Right lobe of liver (tissue), 6 donors: Measurements from ENCODE around the gene NRL. TPM values are rescaled to one million over a fixed set of nuclear protein-coding genes. Genes with fewer than 3 reads are reported as not detected.
A peak's percentile ranks its signal among the peaks of the same experiment; 100 is the strongest.

ENCODE experiments used
- ATAC-seq, 4 donors: fragments of 200-7000 bp; cut with Tn5 transposase; one replicate each; pipeline ENCODE4 v1.9.1; 2020; ENCODE audit warnings: mild to moderate bottlenecking in 4 of 4, moderate library complexity in 4 of 4
- DNase-seq, 3 donors: peaks; one replicate each; pipeline ENCODE4 v3.0.0-alpha.2; 2020
- H3K27ac ChIP-seq, 3 donors: fragments of 200-600 bp; one replicate each; pipeline ENCODE4 v1.8.0; 2022
- H3K27me3 ChIP-seq, 2 donors: fragments of 200-600 bp; one replicate each; pipeline ENCODE4 v1.8.0; 2022
- H3K36me3 ChIP-seq, 4 donors: fragments of 200-600 bp; sonication (generic) in 1 of 4; one replicate each; pipeline versions ENCODE4 v1.5.1 to v1.8.0; 2017 to 2022; ENCODE audit warnings: control low read depth in 1 of 4
- H3K4me1 ChIP-seq, 4 donors: fragments of 200-600 bp; sonication (generic) in 1 of 4; one replicate each; pipeline versions ENCODE4 v1.5.1 to v1.8.0; 2017 to 2022; ENCODE audit warnings: control low read depth in 1 of 4
- H3K4me3 ChIP-seq, 3 donors: fragments of 200-600 bp; one replicate each; pipeline ENCODE4 v1.8.0; 2022
- H3K9me3 ChIP-seq, 4 donors: fragments of 200-600 bp; sonication (generic) in 1 of 4; one replicate each; pipeline versions ENCODE4 v1.5.1 to v1.8.0; 2017 to 2022; ENCODE audit warnings: control low read depth in 1 of 4
- POLR2A ChIP-seq: fragments of 450-650 bp; IDR thresholded peaks from one replicate; pipeline ENCODE4 v1.6.1; 2017; ENCODE audit warnings: antibody characterized with exemption, mild to moderate bottlenecking
- WGBS: methylation state at CpG from one replicate; pipeline ENCODE4 v1.1.6; 2018; ENCODE audit warnings: low coverage, low lambda C conversion rate; ENCODE audit not compliant: insufficient coverage; ENCODE audit errors: missing lambda C conversion rate; 5-methylcytosine and 5-hydroxymethylcytosine counted together
- intact Hi-C, 2 donors: fragments of 100-400 bp; cut with DNase I; formaldehyde crosslinking; loops; one replicate each; pipeline versions ENCODE4 v1.11.2 to v1.14.1; 2022
- total RNA-seq, 6 experiments: library from RNA; depleted of rRNA in 2 of 6; stranded (reverse); fragments of >200 nt in 2 of 6; fragmentation: NEBNext Ultra II Directional in 3 of 6; extraction: Animal tissue kit (Norgen Biotek cat#: 25700) in 3 of 6; gene quantifications; one replicate each; pipeline versions ENCODE4 v1.1.0 to v1.2.4, GENCODE V29; 2016 to 2023
- TF ChIP-seq, protein P1 (sequence below), 4 donors: fragments of 200-600 bp in 3 of 4; fragments of 450-650 bp in 1 of 4; IDR thresholded peaks; one replicate each; pipeline versions ENCODE4 v1.5.1 to v1.8.0; 2016 to 2022; ENCODE audit warnings: antibody characterized with exemption in 4 of 4, mild to moderate bottlenecking in 2 of 4
- donor health status: DM: no; HTN: yes; CAD: no.
- donor health status: DM: no; HTN: no; CAD: no.
- donor health status: DM: no; HTN: no; CAD: no.
- donor health status: DM: no; HTN: yes; CAD: no.
- donor health status: DM: no; HTN: yes; CAD: no.

The NRL gene
- total RNA-seq, 6 experiments from 2014 or later, result 1.4 to 2.9 (median 2.1) TPM

- TF ChIP-seq POLR2A, result no peak
- TF ChIP-seq, protein P1, sequence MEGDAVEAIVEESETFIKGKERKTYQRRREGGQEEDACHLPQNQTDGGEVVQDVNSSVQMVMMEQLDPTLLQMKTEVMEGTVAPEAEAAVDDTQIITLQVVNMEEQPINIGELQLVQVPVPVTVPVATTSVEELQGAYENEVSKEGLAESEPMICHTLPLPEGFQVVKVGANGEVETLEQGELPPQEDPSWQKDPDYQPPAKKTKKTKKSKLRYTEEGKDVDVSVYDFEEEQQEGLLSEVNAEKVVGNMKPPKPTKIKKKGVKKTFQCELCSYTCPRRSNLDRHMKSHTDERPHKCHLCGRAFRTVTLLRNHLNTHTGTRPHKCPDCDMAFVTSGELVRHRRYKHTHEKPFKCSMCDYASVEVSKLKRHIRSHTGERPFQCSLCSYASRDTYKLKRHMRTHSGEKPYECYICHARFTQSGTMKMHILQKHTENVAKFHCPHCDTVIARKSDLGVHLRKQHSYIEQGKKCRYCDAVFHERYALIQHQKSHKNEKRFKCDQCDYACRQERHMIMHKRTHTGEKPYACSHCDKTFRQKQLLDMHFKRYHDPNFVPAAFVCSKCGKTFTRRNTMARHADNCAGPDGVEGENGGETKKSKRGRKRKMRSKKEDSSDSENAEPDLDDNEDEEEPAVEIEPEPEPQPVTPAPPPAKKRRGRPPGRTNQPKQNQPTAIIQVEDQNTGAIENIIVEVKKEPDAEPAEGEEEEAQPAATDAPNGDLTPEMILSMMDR (IDR thresholded peaks at IDR 0.05), result no peak
- no peak overlapping the region for H3K27ac ChIP-seq
- intact Hi-C loops, result loop anchor here (5.0 kb wide), 1 partner anchor 36 kb away; the partner anchor contains the start of gene PCK2 (in 2 of the 2)
- H3K4me3 ChIP-seq, result no peak overlapping the region
- no peaks in the 10 kb centered on the region for H3K36me3 ChIP-seq
- 65% methylated on average over 4 of the region's 10 CpGs for WGBS
- DNase-seq (no peak), ATAC-seq (no peak)
- peaks cover 0 to 36% (median 9%) of the 10 kb centered on the region in 4 donors for H3K4me1 ChIP-seq
- no peaks in the 10 kb centered on the region for H3K9me3 ChIP-seq
- no peaks in the 10 kb centered on the region for H3K27me3 ChIP-seq
Observed at GRCh38 chr14:24055971-24056799, 58.6 kb downstream of the NRL start.

GRCh38 chr14:24054646-24055045 is 60.1 kb downstream of the NRL start:
- TF ChIP-seq POLR2A, result no peak
- TF ChIP-seq, protein P1 (IDR thresholded peaks at IDR 0.05), result no peak
- ATAC-seq (no peak), DNase-seq (no peak)
- intact Hi-C loops, result loop anchor here (5.0 kb wide), 1 partner anchor 38 kb away; the partner anchor contains the start of gene PCK2 (in 2 of the 2)
- 75% methylated on average over 2 of the region's 9 CpGs for WGBS
- Histone ChIP-seq H3K36me3 (no peaks in the 10 kb centered on the region), H3K9me3 (no peaks in the 10 kb centered on the region), H3K4me1 (peaks cover 0 to 26% (median 5%) of the 10 kb centered on the region in 4 donors), H3K27ac (no peak overlapping the region), H3K4me3 (no peak overlapping the region), H3K27me3 (no peaks in the 10 kb centered on the region)

GRCh38 chr14:24054324-24054641 is 60.5 kb downstream of the NRL start:
- H3K27ac ChIP-seq, result no peak overlapping the region
- H3K4me3 ChIP-seq, result no peak overlapping the region
- no peak for ATAC-seq
- DNase-seq, result no peak
- H3K9me3 ChIP-seq, result no peaks in the 10 kb centered on the region
- TF ChIP-seq, protein P1 (IDR thresholded peaks at IDR 0.05), result no peak
- no peak for TF ChIP-seq POLR2A
- no peaks in the 10 kb centered on the region for H3K36me3 ChIP-seq
- H3K4me1 ChIP-seq, result peaks cover 0 to 26% (median 5%) of the 10 kb centered on the region in 4 donors
- WGBS, result 80% methylated on average over 5 of the region's 6 CpGs
- intact Hi-C loops, result no loop called here
- no peaks in the 10 kb centered on the region for H3K27me3 ChIP-seq

GRCh38 chr14:24053548-24054323 is 61.0 kb downstream of the NRL start:
- H3K9me3 ChIP-seq, result no peaks in the 10 kb centered on the region
- no peaks in the 10 kb centered on the region for H3K36me3 ChIP-seq
- H3K4me3 ChIP-seq, result no peak overlapping the region
- peaks cover 0 to 26% (median 4%) of the 10 kb centered on the region in 4 donors for H3K4me1 ChIP-seq
- H3K27me3 ChIP-seq, result no peaks in the 10 kb centered on the region
- TF ChIP-seq, protein P1 (IDR thresholded peaks at IDR 0.05), result no peak
- TF ChIP-seq POLR2A, result no peak
- H3K27ac ChIP-seq, result no peak overlapping the region
- ATAC-seq (no peak), DNase-seq (peak in 1 of 3 donors; percentile 44)
- 69% methylated on average over 8 of the region's 10 CpGs for WGBS
- intact Hi-C loops, result no loop called here
